Left lung (tissue), 10 donors: ENCODE data around the gene CHCHD3. TPM values are rescaled to one million over a fixed set of nuclear protein-coding genes. Genes with fewer than 3 reads are reported as not detected.

Experiments
- ATAC-seq: fragments of 200-7000 bp; cut with Tn5 transposase; one replicate; pipeline ENCODE4 v1.9.1; 2020; ENCODE audit warnings: moderate library complexity
- DNase-seq, 4 donors: peaks; one replicate each; pipeline ENCODE4 v3.0.0-alpha.2; 2013 to 2020
- H3K27ac ChIP-seq, 2 donors: fragments of 200-600 bp; sonication (generic) in 1 of 2; one replicate each; pipeline versions ENCODE4 v1.5.0 to v1.8.0; 2020 to 2021
- H3K27me3 ChIP-seq, 2 donors: fragments of 200-600 bp; sonication (generic) in 1 of 2; one replicate each; pipeline versions ENCODE4 v1.5.0 to v1.8.0; 2020 to 2021
- H3K36me3 ChIP-seq, 2 donors: fragments of 200-600 bp; sonication (generic) in 1 of 2; one replicate each; pipeline versions ENCODE4 v1.5.0 to v1.8.0; 2020 to 2021
- H3K4me1 ChIP-seq, 2 donors: fragments of 200-600 bp; one replicate each; pipeline ENCODE4 v1.8.0; 2021
- H3K4me3 ChIP-seq, 2 donors: fragments of 200-600 bp; sonication (generic) in 1 of 2; one replicate each; pipeline versions ENCODE4 v1.5.0 to v1.8.0; 2020 to 2021; ENCODE audit warnings: mild to moderate bottlenecking in 1 of 2
- H3K9me3 ChIP-seq, 2 donors: fragments of 200-600 bp; sonication (generic) in 1 of 2; one replicate each; pipeline versions ENCODE4 v1.5.0 to v1.8.0; 2020 to 2021
- intact Hi-C, 2 donors: fragments of 100-400 bp; cut with DNase I; formaldehyde crosslinking; loops; one replicate each; pipeline versions ENCODE4 v1.11.2 to v1.14.2; 2022
- polyA plus RNA-seq, 6 donors: library from polyadenylated mRNA; unstranded; fragments of 120-200 nt; gene quantifications; one replicate each; pipeline ENCODE4 v1.2.1, GENCODE V29; 2013; ENCODE audit not compliant: insufficient read length in 6 of 6
- total RNA-seq, 2 donors: library from RNA; stranded (reverse); fragmentation: NEBNext Ultra II Directional; extraction: Animal tissue kit (Norgen Biotek cat#: 25700); gene quantifications; one replicate each; pipeline ENCODE4 v1.2.1, GENCODE V29; 2021
- TF ChIP-seq, protein P1 (sequence below), 2 donors: fragments of 200-600 bp; sonication (generic) in 1 of 2; IDR thresholded peaks; one replicate each; pipeline versions ENCODE4 v1.5.0 to v1.8.0; 2021; ENCODE audit warnings: antibody characterized with exemption in 2 of 2
- donor health status: DM: no; HTN: yes; CAD: no.
- donor health status: DM: no; HTN: no; CAD: no.

Gene CHCHD3
- total and polyA plus RNA-seq, 8 donors, result 45.4 to 58.9 (median 54.5) TPM

DNA sequence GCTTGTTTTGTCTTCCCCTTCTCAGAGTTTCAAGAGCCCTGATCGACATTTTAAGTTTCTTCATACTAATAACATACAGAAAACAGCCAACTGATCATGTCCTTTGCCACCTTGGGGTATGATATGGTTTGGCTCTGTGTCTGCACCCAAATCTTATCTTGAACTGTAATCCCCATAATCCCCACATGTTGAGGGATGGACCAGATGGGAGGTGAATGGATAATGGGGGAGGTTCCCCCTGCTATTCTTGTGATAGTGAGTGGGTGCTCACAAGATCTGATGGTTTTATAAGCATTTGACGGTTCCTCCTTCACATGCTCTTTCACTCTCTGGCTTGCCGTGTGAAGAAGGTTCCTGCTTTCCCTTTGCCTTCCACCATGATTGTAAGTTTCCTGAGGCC lies 190.3 kb downstream of the CHCHD3 start:
- intact Hi-C loops, result no loop called here
- DNase-seq (no peak), ATAC-seq (no peak)
- Histone ChIP-seq H3K27ac (no peak overlapping the region), H3K27me3 (no peaks in the 10 kb centered on the region), H3K4me3 (no peak overlapping the region), H3K9me3 (no peaks in the 10 kb centered on the region), H3K4me1 (no peaks in the 10 kb centered on the region), H3K36me3 (no peaks in the 10 kb centered on the region)
- TF ChIP-seq, protein P1, sequence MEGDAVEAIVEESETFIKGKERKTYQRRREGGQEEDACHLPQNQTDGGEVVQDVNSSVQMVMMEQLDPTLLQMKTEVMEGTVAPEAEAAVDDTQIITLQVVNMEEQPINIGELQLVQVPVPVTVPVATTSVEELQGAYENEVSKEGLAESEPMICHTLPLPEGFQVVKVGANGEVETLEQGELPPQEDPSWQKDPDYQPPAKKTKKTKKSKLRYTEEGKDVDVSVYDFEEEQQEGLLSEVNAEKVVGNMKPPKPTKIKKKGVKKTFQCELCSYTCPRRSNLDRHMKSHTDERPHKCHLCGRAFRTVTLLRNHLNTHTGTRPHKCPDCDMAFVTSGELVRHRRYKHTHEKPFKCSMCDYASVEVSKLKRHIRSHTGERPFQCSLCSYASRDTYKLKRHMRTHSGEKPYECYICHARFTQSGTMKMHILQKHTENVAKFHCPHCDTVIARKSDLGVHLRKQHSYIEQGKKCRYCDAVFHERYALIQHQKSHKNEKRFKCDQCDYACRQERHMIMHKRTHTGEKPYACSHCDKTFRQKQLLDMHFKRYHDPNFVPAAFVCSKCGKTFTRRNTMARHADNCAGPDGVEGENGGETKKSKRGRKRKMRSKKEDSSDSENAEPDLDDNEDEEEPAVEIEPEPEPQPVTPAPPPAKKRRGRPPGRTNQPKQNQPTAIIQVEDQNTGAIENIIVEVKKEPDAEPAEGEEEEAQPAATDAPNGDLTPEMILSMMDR (IDR thresholded peaks at IDR 0.05), result no peak

DNA sequence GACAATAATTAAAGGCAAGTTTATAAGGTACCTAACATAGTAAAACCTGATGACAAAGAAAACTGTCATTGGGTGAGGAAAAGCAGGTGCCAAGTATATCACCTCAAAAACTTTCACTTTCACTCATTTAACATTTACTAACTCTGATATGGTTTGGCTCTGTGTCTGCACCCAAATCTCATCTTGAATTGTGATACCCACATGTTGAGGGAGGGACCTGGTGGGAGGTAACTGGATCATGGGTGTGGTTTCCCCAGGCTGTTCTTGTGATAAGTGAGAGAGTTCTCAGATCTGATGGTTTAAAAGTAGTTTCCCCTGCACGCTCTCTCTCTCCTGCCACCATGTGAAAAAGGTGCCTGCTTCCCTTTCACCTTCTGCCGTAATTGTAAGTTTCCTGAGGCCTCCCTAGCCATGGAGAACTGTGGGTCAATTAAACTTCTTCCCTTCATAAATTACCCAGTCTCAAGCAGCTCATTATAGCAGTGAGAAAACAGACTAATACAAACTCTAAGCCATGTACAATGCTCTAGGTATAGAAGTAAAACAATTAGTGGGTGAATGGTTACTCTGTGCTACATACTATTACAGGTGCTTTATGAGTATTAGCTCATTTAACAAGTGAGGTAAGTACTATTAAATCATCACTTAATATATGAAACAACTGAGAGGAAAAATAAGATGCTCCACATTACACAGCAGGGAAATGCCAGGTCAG lies 199.0 kb downstream of the CHCHD3 start:
- intact Hi-C loops, result no loop called here
- no peaks in the 10 kb centered on the region for H3K4me1 ChIP-seq
- H3K9me3 ChIP-seq, result no peaks in the 10 kb centered on the region
- no peak overlapping the region for H3K4me3 ChIP-seq
- H3K27me3 ChIP-seq, result no peaks in the 10 kb centered on the region
- TF ChIP-seq, protein P1 (IDR thresholded peaks at IDR 0.05), result no peak
- ATAC-seq (no peak), DNase-seq (no peak)
- H3K36me3 ChIP-seq, result peaks cover 0 to 5% of the 10 kb centered on the region in 2 donors
- no peak overlapping the region for H3K27ac ChIP-seq

DNA sequence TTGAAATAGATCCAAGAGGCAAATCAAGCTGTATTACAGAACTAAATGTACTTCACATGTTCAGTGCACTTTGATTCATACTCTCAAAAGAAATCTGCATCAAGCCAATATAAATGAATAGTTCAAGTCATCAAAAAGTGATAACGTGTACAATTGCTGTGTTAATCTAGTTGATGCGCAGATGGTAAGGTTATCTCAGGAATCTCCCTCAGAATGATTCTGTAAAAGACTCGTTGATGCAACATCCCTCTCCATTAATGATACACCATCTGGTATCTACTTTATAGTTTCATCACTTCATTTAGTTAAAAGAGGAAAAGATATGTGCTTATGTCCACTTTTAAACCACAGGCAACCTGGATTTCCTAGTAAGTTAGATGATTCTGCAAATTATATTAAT lies 200.6 kb downstream of the CHCHD3 start:
- no peak for ATAC-seq
- peaks cover 0 to 5% of the 10 kb centered on the region in 2 donors for H3K36me3 ChIP-seq
- H3K27me3 ChIP-seq, result no peaks in the 10 kb centered on the region
- no peaks in the 10 kb centered on the region for H3K9me3 ChIP-seq
- H3K4me1 ChIP-seq, result no peaks in the 10 kb centered on the region
- TF ChIP-seq, protein P1 (IDR thresholded peaks at IDR 0.05), result no peak
- no peak overlapping the region for H3K4me3 ChIP-seq
- H3K27ac ChIP-seq, result no peak overlapping the region
- DNase-seq, result no peak
- intact Hi-C loops, result no loop called here

- TF ChIP-seq, protein P1 (IDR thresholded peaks at IDR 0.05), result no peak
- Histone ChIP-seq H3K4me3 (no peak overlapping the region), H3K4me1 (no peaks in the 10 kb centered on the region), H3K27me3 (no peaks in the 10 kb centered on the region), H3K27ac (no peak overlapping the region), H3K36me3 (peaks cover 0 to under 1% of the 10 kb centered on the region in 2 donors), H3K9me3 (no peaks in the 10 kb centered on the region)
- DNase-seq (no peak), ATAC-seq (no peak)
- intact Hi-C loops, result no loop called here
These were observed 202.3 kb downstream of the CHCHD3 start for GRCh38 chr7:132879579-132879978.

DNA sequence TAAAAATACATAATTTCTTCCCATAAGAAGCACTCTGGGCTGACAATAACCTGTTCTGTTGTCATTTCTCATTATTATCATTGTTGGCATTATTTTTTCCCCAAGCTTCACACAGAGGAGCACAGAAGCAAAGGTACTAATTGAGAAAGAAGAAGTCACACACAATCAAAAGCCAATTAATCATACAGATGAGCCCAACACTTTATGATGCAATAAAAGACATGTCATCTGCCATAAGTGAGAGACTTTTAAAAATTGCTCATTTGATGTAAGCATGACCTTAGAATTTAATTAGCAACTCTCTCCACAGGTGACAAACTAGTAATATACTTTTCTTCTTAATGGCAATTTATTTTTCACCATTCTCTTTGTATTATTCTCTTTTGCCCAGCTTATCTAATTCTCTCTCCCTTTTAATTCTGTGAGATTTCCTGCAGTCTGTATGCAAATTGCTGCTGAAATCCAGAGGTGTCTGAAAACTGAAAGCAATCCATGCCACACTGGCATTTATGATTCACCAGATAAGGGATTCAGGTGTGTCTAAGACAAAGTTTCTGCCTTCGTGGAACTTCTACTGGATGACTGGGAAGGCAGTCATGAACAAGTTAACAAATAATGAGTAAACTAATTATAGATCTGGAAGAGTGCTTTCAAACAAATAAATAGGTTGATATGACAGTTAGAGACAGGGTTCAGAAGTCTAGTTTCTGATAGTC lies 203.5 kb downstream of the CHCHD3 start:
- Histone ChIP-seq H3K4me1 (no peaks in the 10 kb centered on the region), H3K36me3 (no peaks in the 10 kb centered on the region), H3K4me3 (no peak overlapping the region), H3K9me3 (no peaks in the 10 kb centered on the region), H3K27ac (no peak overlapping the region), H3K27me3 (no peaks in the 10 kb centered on the region)
- no peak for DNase-seq
- TF ChIP-seq, protein P1 (IDR thresholded peaks at IDR 0.05), result no peak
- peak; percentile 42 for ATAC-seq
- intact Hi-C loops, result no loop called here
